T47D (cell line): ENCODE measurements around the gene TBX4.

Experiments used
- DNase-seq, 2 experiments: peaks; one replicate each; pipeline versions ENCODE4 v3.0.0 to v3.0.0-alpha.2; 2011 to 2012; ENCODE audit warnings: low read depth in 1 of 2, low spot score in 1 of 2
- JUND ChIP-seq: IDR thresholded peaks from 2 replicates; pipeline ENCODE4 v1.6.1; 2012; ENCODE audit warnings: low read depth
- in situ Hi-C: cut with HindIII; loops from 2 replicates; pipeline ENCODE4 v1.10.0; 2016; ENCODE audit warnings: low sequenced_read_pairs, low pct_unique_long_range_greater_than_20kb

TBX4 gene

DNA sequence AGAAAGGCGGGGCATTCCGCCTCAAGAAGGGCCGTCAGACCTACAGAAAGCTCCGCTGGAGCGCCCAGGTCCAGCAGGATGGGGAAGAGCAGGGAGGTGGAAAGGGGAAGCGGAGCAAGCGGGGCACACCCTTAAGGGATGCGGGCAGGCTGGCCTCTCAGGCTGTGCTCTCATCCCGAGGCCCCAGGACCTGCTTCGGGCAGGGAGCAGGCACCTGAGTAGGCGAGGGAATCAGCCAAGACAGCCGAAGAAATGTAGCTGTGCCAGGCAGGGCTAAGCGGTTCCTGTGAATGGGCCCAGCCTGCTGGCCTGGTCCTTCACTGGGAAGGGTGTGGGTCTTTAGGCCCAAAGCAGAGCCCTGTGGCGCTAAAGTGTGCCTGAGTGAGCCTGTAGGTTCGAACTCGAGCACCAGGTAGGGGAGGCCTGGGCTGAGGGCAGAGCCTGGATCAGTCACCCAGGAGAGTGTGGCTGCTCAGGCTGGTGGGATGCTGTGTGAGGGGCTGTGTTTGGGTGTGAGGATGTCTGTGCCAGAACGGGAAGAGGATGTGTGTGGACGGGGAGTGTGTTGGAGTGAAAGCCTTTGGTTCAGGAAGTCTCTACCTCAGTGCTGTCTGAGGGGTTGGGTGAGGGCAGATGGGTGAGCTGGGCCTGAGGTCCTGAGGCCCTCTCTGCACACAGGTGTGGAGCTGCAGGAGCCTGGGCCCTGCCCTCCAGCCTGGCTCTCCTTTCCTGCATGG, 3.3 kb downstream of the TBX4 start:
- no peak for TF ChIP-seq JUND
- in situ Hi-C loops: no loop called here
- no peak for DNase-seq

DNA sequence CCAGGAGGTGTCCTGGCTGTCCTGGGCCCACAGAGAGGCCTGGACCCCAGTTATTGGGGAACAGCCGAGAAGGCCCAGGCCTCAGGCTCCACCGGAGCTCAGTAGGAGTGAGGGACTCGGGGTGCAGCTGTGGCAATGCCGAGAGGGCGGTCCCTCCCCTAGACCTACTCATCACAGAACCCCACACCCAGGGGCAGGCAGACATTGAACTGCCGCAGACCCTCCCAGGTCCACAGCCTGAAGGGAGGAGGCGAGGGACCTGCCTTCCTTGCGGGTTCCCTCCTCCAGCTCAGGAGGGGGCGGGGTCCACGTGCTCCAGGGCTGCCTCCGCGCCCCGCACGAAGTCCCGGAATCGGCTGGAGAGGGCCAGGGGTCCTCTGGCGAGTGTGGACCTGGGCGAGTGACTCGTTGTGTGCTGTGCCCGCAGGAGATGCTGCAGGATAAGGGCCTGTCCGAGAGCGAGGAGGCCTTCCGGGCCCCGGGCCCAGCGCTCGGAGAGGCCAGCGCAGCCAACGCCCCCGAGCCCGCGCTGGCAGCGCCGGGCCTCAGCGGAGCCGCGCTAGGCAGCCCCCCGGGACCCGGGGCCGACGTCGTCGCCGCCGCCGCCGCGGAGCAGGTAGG, 3.9 kb downstream of the TBX4 start:
- TF ChIP-seq JUND: no peak
- DNase-seq: no peak

DNA sequence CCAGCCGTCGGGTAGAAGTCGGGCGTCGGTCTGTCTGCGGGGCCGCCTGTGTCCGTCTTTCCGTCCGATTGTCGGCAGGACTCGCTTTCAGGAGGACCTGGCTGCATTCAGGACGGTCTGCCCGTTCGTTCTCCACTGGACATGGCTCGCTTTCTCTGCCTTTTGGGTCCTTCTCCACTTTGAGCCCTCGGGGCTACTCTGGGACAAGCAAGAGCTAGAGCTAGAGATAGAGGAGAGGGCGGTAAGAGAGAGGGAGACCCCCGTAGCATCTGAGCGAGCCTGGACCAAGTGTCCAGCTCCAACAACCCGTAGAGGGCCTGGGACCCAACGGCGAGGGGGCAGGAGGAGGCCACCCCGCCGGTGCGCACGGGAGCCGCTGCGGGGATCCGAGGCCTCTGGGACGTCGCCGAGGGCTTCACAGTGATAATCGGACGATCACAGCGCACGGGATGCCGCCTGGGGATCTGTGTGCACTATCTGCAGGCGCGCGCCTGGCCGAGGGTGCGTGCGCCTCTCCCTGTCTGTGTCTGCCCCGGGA, 4.5 kb downstream of the TBX4 start:
- TF ChIP-seq JUND: no peak
- no peak for DNase-seq
- in situ Hi-C loops: no loop called here

More for the DNA sequence above, 3.9 kb downstream of the TBX4 start:
- in situ Hi-C loops: no loop called here

DNA sequence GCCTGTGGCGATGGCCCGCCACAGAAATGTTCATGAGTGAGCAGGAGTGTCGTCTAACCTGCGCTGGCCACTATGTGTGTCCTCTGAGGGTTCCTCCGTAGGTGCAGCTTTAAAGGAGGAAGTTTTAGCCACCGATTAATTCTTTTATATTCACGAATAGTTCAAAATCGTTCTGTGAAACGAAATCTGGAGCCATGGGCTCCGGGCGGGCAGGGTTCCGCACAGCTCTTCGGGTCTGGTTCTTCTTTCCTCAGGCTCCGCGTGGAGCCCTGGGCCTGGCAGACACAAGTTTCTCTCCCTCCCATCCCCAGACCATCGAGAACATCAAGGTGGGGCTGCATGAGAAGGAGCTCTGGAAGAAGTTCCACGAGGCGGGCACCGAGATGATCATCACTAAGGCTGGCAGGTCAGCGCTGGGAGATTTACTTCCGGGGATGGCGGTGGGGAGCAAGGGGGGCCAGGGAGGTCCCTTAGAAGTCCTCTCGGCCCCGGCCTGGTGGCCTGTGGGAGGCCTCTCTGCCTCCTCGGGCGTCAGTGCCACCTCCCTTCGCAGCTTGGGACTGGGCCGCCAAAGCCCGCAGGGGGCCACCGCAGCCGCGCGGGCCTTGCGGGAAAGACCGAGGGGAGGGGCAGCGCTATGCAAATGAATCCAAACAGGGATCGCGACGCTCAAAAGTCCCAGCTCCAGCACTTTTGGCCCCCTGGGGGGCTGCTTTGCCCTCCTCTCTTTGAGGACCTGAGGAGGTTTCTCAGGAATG, 5.2 kb downstream of the TBX4 start:
- no peak for TF ChIP-seq JUND

DNA sequence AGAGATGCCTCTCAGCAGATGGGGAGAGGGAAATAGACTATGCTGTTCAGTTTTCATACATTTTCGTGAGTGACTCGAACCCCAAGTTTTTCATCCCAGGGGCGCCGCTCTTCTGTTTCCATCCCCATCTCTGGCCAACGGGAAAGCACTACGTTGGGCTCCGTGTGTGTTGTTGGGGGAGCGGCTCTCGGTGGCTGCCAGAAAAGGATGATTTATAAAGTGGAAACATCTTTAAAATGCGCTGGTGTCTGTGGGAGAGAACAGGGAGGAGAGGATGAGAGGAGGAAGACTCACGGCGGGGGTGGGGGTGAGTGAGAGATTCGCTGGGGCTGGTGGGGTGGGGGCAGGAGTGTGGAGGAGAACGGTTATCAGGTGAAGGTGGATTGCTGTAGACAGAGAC, 5.8 kb downstream of the TBX4 start:
- DNase-seq: no peak
- in situ Hi-C loops: no loop called here
- no peak for TF ChIP-seq JUND

More for the DNA sequence above, 5.2 kb downstream of the TBX4 start:
- in situ Hi-C loops: no loop called here
- no peak for DNase-seq

DNA sequence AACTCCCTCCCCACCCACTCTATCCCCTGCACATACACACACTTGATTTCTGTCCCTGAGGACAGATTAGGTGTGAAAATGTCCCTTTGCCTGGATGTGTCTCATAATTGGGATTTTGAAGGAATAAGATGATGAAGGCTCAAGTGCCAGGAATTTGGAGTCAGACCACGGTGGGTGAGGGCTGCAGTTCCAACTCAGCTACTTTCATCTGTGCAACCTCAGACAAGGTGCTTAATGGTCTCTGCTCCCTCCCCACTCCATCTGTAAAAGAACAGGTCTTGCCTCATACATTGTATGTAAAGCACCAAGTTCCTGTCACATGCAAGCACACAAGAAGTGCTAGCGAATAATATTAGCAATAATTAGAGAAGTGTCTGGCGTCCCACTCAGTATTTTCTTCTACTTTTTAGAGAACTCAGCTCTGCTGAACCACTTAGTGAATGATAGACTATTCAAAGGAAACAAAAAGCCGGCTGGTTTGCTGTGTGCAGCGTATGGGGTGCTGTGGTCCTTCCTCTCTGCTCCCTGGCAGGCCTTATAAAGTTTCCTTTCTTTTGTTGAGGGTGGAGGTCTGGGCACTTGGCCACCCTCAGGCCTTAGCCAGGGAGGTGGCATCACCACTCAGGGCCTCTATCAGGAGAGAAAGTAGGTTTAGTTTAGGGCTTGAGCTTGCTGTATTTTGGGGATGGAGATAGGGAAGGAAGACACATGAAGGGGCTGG, 6.4 kb downstream of the TBX4 start:
- DNase-seq: no peak
- no peak for TF ChIP-seq JUND
- in situ Hi-C loops: no loop called here

DNA sequence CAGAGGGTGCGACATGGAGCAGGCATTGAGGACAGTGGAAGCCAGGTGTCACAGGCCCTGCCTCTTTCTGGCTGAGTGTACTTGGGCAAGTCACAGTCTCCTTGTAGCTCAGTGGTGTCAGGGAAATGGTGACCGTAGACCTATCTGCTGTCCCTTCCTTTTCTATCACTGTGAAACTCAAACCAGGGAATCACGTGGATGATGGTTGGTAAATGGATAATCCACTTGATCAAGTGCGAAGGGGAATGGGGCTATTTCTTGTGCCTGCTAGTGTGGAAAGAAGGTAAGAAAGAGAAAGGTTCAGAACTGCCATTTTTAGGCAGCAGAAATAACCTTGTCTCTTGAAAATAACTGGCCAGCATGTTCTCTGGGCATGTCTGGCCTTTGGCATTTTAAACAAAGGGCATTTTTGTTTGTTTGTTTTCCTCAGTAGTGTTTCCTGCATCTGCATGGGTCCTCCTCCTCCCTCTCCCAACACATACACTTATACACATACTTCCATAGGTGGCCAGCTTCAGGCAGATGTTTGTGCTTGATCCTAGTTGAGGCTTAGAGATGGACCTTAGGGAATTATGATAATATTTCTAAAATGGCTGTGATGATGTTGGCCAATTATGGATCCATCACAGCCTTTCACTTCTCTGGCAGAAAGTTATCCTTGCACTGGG, 7.1 kb downstream of the TBX4 start:
- in situ Hi-C loops: no loop called here
- no peak for DNase-seq
- TF ChIP-seq JUND: no peak

DNA sequence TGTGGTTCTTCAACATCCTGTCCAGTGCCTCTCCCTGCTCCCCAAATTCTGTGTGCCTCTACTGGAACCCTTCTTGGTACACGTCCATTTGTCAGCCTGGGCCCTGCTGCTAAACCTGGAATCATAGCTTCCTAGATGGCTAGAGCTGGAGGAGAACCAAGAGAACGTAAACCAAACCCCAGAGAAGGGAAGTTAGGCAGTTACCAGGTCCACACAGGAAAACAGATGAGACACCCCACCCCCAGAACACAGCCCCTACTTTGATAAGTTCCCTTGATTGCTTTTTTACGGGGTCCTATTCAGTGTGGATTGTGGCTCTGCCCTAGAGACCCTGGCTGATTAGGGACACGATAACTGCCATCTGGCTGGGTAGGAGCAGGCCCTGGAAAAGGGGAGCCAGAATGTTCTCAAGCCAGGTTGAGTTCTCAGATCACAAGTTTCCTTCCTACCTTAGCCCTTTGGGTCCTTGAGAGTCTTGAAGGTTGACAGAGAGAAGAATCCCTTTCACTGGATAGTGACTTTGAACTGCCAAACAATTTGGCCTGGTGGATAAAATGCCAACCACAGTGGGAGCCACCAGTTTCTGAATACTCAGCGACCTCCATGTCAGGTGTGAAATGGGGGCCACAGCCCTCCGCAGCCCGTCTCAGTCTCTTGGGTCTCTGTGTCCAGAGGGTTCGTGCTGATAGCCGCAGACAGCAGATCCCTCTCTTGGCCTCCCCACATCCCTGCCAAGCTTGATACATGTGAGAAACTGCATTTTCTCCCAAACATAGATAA, 7.9 kb downstream of the TBX4 start:
- DNase-seq: no peak
- in situ Hi-C loops: no loop called here
- no peak for TF ChIP-seq JUND

DNA sequence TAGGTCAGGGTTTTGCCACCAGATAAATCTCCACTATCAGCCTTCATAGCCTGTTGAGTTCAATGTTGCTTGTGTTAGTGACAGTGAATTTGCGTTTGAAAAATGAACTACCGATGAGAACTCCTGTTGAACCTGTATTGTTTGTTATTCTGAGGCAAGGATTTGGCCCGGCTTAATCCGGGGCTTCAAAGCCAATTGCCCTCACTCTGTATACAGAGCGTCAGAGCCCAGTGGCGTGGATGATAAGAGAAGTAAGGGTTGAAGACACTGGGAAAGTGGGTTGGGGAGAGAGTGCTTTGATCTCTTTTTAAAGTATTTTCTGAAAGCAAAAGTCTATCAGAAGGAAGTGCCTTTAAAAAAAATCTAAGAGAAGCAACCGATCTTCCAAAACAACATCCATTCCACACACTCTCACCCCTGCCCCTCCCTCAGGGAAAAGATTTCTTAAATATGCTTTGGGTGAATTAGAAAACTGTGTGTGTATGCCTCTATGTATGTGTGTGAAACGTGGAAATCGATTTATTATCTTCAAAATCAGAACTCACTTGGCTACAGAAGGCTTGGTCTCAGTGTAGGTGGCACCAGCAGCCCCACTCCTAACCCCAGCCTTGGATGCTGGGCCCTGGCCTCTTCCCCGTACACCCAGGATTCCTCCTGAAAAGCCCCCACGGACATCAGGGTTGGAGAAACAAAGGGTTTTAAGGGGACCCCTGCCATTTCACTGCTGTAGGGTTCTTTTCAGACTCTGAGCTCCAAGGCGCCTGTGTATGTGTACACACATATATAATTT, 8.8 kb downstream of the TBX4 start:
- no peak for TF ChIP-seq JUND
- DNase-seq: no peak
- in situ Hi-C loops: no loop called here

DNA sequence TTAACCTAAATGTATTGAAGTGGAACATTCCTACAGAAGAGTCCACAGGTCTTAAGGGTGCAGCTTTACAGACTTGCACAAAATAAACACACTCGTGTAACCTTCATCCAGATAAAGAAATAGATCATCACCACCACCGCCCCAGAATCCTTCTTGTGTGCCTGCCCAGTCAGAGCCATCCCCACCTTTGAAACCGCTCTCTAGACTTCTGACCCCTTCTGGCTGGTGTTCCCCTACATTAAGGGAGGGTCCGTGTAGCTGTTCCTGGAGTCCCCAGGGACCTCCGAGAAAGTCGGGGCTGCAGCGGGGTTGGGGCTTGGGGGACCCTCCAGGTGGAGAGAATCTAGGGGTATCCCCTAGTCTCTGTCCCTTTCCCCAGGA, 9.4 kb downstream of the TBX4 start:
- in situ Hi-C loops: no loop called here
- no peak for TF ChIP-seq JUND
- DNase-seq: no peak
